GM18868 (cell line): ENCODE measurements around the gene TNPO3.
"Not testable (repeated sequence)": the region's sequence is repeated elsewhere in the genome, so short reads cannot be mapped to it uniquely, and the experiment has no call there.

Experiments
- ATAC-seq: cut with Tn5 transposase; IDR thresholded peaks from one replicate; pipeline ENCODE4 v1.9.1; 2021; ENCODE audit warnings: mild to moderate bottlenecking, moderate library complexity; ENCODE audit not compliant: unreplicated experiment

Gene TNPO3

GRCh38 chr7:128968624-128969023, 86.3 kb downstream of the TNPO3 start:
- ATAC-seq: no peak

- ATAC-seq: peak; percentile 82
These were observed 91.6 kb downstream of the TNPO3 start for GRCh38 chr7:128963327-128963757.

GRCh38 chr7:128962899-128963298, 92.0 kb downstream of the TNPO3 start:
- peak; percentile 30 for ATAC-seq

GRCh38 chr7:128961030-128961659, 93.8 kb downstream of the TNPO3 start:
- no peak for ATAC-seq

- ATAC-seq: no peak
These were observed 95.6 kb downstream of the TNPO3 start for GRCh38 chr7:128959296-128959695.

- ATAC-seq: no peak
These were observed 98.9 kb downstream of the TNPO3 start for GRCh38 chr7:128955981-128956380.

GRCh38 chr7:128954830-128955802, 99.8 kb downstream of the TNPO3 start:
- ATAC-seq: peak; percentile 76

GRCh38 chr7:128954150-128954549, 100.8 kb downstream of the TNPO3 start:
- ATAC-seq: no peak

- ATAC-seq: no peak
These were observed 103.6 kb downstream of the TNPO3 start for GRCh38 chr7:128951296-128951695.

GRCh38 chr7:128948976-128949760, 105.7 kb downstream of the TNPO3 start:
- ATAC-seq: no peak

- no peak for ATAC-seq
These were observed 106.5 kb downstream of the TNPO3 start for GRCh38 chr7:128948312-128948973.

- ATAC-seq: no peak
These were observed 107.1 kb downstream of the TNPO3 start for GRCh38 chr7:128947854-128948253.

GRCh38 chr7:128946936-128947830, 107.7 kb downstream of the TNPO3 start:
- ATAC-seq: no peak

GRCh38 chr7:128945668-128946366, 109.1 kb downstream of the TNPO3 start:
- ATAC-seq: no peak

GRCh38 chr7:128944487-128945236, 110.2 kb downstream of the TNPO3 start:
- ATAC-seq: no peak

GRCh38 chr7:128943251-128943650, 111.7 kb downstream of the TNPO3 start:
- not testable (repeated sequence) for ATAC-seq

GRCh38 chr7:128941946-128942526, 112.9 kb downstream of the TNPO3 start:
- no peak for ATAC-seq

- ATAC-seq: no peak
These were observed 113.5 kb downstream of the TNPO3 start for GRCh38 chr7:128941323-128941890.
